Thoracic aorta (tissue), 2 donors: ENCODE measurements around the gene TENM4. TPM values are rescaled to one million over a fixed set of nuclear protein-coding genes. Genes with fewer than 3 reads are reported as not detected.

ENCODE experiments used
- ATAC-seq: fragments of 150-250 bp; one replicate; pipeline ENCODE4 v1.8.0; 2017; ENCODE audit warnings: low read depth; ENCODE audit not compliant: insufficient number of reproducible peaks, low FRiP score
- DNase-seq: peaks from one replicate; pipeline ENCODE4 v3.0.0-alpha.2; 2020; ENCODE audit warnings: low spot score
- H3K27ac ChIP-seq, 2 donors: fragments of 200-600 bp; sonication (generic); 1 replicate in 1 of 2; 2 replicates in 1 of 2; pipeline ENCODE4 v1.5.1; 2016; ENCODE audit warnings: mild to moderate bottlenecking in 2 of 2, moderate library complexity in 2 of 2
- H3K27me3 ChIP-seq: fragments of 200-600 bp; sonication (generic); replicated peaks from 2 replicates; pipeline ENCODE4 v1.6.0; 2016; ENCODE audit warnings: mild to moderate bottlenecking; ENCODE audit not compliant: insufficient read depth
- H3K36me3 ChIP-seq: fragments of 200-600 bp; sonication (generic); one replicate; pipeline ENCODE4 v1.5.1; 2016
- H3K4me1 ChIP-seq, 2 donors: fragments of 200-600 bp; sonication (generic); 1 replicate in 1 of 2; 2 replicates in 1 of 2; pipeline versions ENCODE4 v1.5.1 to v1.6.0; 2016; ENCODE audit warnings: low read depth in 2 of 2, mild to moderate bottlenecking in 1 of 2; ENCODE audit not compliant: control insufficient read depth in 1 of 2
- H3K4me3 ChIP-seq: fragments of 200-600 bp; sonication (generic); 2 replicates; pipeline ENCODE4 v1.5.1; 2016; ENCODE audit warnings: mild to moderate bottlenecking
- H3K9me3 ChIP-seq: fragments of 200-600 bp; sonication (generic); 2 replicates; pipeline ENCODE4 v1.5.1; 2016
- CTCF ChIP-seq: fragments of 200-600 bp; sonication (generic); IDR thresholded peaks from one replicate; pipeline ENCODE4 v1.5.1; 2019; ENCODE audit warnings: antibody characterized with exemption
- total RNA-seq, 2 donors: library from RNA; depleted of rRNA; stranded (reverse); fragments of >200 nt; gene quantifications; one replicate each; pipeline versions ENCODE4 v1.1.0 to v1.2.3, GENCODE V29; 2016

Gene TENM4
- total RNA-seq, 2 donors from 2014 or later = 6.1 to 13.3 TPM

DNA sequence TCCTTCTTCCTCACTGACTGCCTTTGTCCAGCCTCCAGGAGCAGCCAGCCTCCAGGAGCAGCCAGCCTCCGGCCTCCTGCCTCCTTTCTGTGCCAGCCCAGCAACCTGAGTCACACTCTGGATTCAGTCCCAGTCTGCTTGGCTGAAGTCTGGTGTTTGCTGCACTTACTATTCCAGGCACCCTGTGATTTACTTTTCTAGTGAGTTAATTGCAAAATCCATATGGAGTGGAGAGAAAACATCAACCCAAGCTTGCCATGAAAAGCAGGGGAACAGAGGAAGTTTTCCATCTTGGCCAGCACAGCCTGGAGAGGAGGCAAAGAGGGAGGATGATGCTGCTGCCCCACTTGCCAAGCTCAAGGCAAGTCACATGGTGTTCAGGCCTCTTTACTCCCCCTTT, 400.5 kb downstream of the TENM4 start:
- Histone ChIP-seq H3K27me3 (no peaks in the 10 kb centered on the region), H3K9me3 (no peaks in the 10 kb centered on the region), H3K36me3 (no peaks in the 10 kb centered on the region), H3K27ac (no peak overlapping the region), H3K4me1 (peaks cover 0 to 4% of the 10 kb centered on the region in 2 donors), H3K4me3 (no peak overlapping the region)
- TF ChIP-seq CTCF = no peak
- ATAC-seq (no peak), DNase-seq (no peak)

DNA sequence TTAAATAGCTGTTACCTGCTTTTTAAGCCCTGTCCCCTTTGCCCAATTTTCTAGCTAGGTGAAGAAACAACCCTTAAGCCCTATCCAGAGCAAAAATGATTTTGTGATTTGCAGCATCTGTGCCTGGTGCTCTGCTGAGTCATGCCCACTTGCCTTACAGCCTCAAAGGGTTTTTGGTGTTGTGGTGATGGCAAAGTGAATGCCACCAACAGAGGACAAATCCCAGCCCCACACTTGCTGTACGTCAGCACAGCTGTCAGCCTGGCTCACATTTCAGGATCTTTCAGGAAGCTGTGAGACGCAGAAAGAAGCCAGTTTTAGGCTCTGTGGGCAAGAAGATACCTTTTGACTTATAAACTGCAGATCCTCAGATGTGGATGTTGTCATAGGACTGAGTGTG, 401.7 kb downstream of the TENM4 start:
- ATAC-seq = no peak
- H3K4me1 ChIP-seq = peaks cover 0 to 4% of the 10 kb centered on the region in 2 donors
- TF ChIP-seq CTCF = no peak
- H3K36me3 ChIP-seq = no peaks in the 10 kb centered on the region
- DNase-seq = no peak
- no peak overlapping the region for H3K27ac ChIP-seq
- H3K27me3 ChIP-seq = no peaks in the 10 kb centered on the region
- no peak overlapping the region for H3K4me3 ChIP-seq
- H3K9me3 ChIP-seq = no peaks in the 10 kb centered on the region

DNA sequence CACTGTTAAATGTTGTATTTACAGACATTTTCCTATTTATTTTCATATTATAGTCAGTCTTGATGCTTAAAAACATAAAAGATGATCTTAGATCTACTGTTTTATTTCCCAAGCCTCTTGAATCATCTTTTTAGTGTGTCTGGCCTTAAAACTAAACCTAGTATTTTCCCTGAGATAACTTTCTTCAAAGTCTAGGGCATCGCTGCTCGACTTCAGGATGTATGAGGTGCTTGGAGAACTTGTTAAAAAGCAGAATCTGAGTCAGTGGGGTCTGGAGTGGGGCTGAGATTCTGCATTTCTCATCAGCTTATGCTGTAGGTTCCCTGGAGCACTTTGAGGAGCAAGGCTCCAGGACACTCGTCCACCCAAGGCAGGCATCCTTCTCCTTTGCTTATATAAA, 404.9 kb downstream of the TENM4 start:
- H3K9me3 ChIP-seq = no peaks in the 10 kb centered on the region
- H3K4me3 ChIP-seq = no peak overlapping the region
- H3K27ac ChIP-seq = no peak overlapping the region
- H3K36me3 ChIP-seq = no peaks in the 10 kb centered on the region
- DNase-seq (no peak), ATAC-seq (no peak)
- no peak for TF ChIP-seq CTCF
- H3K4me1 ChIP-seq = peaks cover 0 to under 1% of the 10 kb centered on the region in 2 donors
- H3K27me3 ChIP-seq = no peaks in the 10 kb centered on the region

DNA sequence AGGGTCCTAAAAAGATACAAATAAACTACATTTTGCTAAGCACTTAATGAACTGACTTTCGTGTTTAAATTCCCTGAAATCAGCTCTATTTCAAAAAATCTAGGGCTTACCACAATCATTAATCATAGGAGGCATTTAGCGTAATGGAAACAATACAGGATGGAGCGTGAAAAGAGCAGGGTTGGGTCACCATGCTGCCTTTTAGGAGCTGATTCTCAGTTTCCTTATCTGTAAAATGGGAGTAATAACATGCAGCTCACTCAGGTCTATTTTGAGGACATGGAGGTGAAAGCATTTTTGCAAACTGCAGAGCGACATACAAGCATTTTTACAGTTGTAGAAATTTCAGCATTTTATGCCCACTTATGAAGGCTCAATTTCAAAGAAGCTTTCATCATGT, 407.0 kb downstream of the TENM4 start:
- H3K4me3 ChIP-seq = no peak overlapping the region
- H3K9me3 ChIP-seq = no peaks in the 10 kb centered on the region
- TF ChIP-seq CTCF = no peak
- peaks cover 0 to 5% of the 10 kb centered on the region in 2 donors for H3K4me1 ChIP-seq
- DNase-seq = no peak
- ATAC-seq = no peak
- H3K36me3 ChIP-seq = no peaks in the 10 kb centered on the region
- H3K27ac ChIP-seq = no peak overlapping the region
- H3K27me3 ChIP-seq = no peaks in the 10 kb centered on the region

DNA sequence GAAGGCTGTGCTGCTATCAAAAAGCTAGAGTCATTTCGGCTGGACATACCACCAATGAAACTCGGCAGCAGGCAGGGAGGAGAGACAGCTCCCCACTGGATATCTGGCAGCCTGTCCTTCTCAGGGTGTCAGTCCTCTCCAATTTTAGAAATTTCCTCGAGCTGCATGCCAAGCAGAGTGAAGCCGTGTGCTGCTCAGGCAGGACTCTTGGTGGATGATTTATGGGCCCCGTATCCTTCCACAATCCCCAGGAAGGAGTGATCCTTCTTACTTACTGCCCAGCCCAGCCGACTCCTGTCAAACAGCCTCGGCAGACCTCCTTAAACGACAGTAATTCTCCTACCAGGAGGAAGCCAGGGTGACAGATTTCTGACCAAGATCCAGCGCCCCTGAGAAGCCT, 410.4 kb downstream of the TENM4 start:
- H3K9me3 ChIP-seq = no peaks in the 10 kb centered on the region
- no peak for TF ChIP-seq CTCF
- no peak overlapping the region for H3K4me3 ChIP-seq
- H3K27me3 ChIP-seq = no peaks in the 10 kb centered on the region
- DNase-seq = no peak
- H3K27ac ChIP-seq = no peak overlapping the region
- H3K4me1 ChIP-seq = peaks cover 0 to 5% of the 10 kb centered on the region in 2 donors
- no peaks in the 10 kb centered on the region for H3K36me3 ChIP-seq
- no peak for ATAC-seq
